Cardiac muscle cell (in vitro differentiated cells and primary cell): ENCODE results near the gene ATAD2B. TPM values are rescaled to one million over a fixed set of nuclear protein-coding genes. Genes with fewer than 3 reads are reported as not detected.

Source experiments
- DNase-seq, 2 donors: peaks; one replicate each; pipeline versions ENCODE4 v3.0.0 to v3.0.0-alpha.2; 2010 to 2017; ENCODE audit warnings: low read depth in 1 of 2, low spot score in 1 of 2
- H3K27ac ChIP-seq: fragments of 200-600 bp; sonication (generic); 2 replicates; pipeline ENCODE4 v1.5.1; 2016
- H3K27me3 ChIP-seq: fragments of 200-600 bp; sonication (generic); 2 replicates; pipeline ENCODE4 v1.6.0; 2016; ENCODE audit warnings: control low read depth
- H3K36me3 ChIP-seq: fragments of 200-600 bp; sonication (generic); 2 replicates; pipeline ENCODE4 v1.5.1; 2016; ENCODE audit warnings: control low read depth
- H3K4me1 ChIP-seq: fragments of 200-600 bp; sonication (generic); 2 replicates; pipeline ENCODE4 v1.8.1; 2017; ENCODE audit warnings: low read depth, mild to moderate bottlenecking, mixed run types
- H3K4me3 ChIP-seq: fragments of 200-600 bp; sonication (generic); 2 replicates; pipeline ENCODE4 v1.5.1; 2016; ENCODE audit warnings: mild to moderate bottlenecking
- H3K9me3 ChIP-seq: fragments of 200-600 bp; sonication (generic); 2 replicates; pipeline ENCODE4 v1.5.1; 2017; ENCODE audit warnings: low read depth, mild to moderate bottlenecking, control low read depth
- polyA plus RNA-seq: library from polyadenylated mRNA; unstranded; fragments of >200 nt; fragmentation: Nextera tagmentation; extraction: Ambion mirVana; gene quantifications from 2 replicates; pipeline ENCODE4 v1.2.1, GENCODE V29; 2016
- total RNA-seq: library from RNA; depleted of rRNA; stranded (reverse); fragments of >200 nt; gene quantifications from 2 replicates; pipeline ENCODE4 v1.2.3, GENCODE V29; 2016
- TF ChIP-seq, protein P1 (sequence below): IDR thresholded peaks from 2 replicates; pipeline ENCODE4 v1.5.1; 2012; ENCODE audit warnings: low read depth, mild to moderate bottlenecking, low read length

The ATAD2B gene
- total and polyA plus RNA-seq, 2 experiments from 2014 or later, result 10.7 to 17.2 TPM

DNA sequence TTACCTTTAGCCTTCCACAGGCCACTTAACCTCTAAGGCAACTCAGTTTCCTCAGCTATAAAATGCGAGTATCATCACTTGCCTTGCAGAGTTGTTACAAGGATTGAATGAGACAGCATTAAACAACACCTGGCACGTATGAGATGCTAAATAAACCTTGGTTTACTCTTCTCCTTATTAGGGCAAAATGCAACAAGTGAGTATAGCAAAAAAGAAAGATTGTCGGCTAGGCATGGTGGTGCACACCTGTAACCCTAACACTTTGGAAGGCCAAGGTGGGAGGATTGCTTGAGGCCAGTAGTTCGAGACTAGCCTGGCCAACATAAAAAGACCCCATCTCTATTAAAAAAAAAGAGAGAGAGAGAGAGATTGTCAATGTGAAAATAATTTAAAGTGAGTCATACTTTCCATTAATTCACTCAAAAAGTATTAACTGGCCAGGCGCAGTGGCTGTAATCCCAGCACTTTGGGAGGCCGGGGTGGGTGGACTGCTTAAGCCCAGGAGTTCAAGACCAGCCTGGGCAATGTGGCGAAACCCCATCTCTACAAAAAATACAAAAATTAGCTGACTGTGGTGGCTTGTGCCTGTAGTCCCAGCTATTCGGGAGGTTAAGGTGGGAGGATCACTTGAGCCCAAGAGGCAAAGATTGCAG lies 8.0 kb downstream of the ATAD2B start:
- TF ChIP-seq, protein P1, sequence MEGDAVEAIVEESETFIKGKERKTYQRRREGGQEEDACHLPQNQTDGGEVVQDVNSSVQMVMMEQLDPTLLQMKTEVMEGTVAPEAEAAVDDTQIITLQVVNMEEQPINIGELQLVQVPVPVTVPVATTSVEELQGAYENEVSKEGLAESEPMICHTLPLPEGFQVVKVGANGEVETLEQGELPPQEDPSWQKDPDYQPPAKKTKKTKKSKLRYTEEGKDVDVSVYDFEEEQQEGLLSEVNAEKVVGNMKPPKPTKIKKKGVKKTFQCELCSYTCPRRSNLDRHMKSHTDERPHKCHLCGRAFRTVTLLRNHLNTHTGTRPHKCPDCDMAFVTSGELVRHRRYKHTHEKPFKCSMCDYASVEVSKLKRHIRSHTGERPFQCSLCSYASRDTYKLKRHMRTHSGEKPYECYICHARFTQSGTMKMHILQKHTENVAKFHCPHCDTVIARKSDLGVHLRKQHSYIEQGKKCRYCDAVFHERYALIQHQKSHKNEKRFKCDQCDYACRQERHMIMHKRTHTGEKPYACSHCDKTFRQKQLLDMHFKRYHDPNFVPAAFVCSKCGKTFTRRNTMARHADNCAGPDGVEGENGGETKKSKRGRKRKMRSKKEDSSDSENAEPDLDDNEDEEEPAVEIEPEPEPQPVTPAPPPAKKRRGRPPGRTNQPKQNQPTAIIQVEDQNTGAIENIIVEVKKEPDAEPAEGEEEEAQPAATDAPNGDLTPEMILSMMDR, result no peak
- no peaks in the 10 kb centered on the region for H3K27me3 ChIP-seq
- H3K36me3 ChIP-seq, result no peaks in the 10 kb centered on the region
- H3K27ac ChIP-seq, result no peak overlapping the region
- DNase-seq, result no peak
- no peaks in the 10 kb centered on the region for H3K9me3 ChIP-seq
- no peak overlapping the region for H3K4me3 ChIP-seq
- peaks cover 8% of the 10 kb centered on the region for H3K4me1 ChIP-seq

DNA sequence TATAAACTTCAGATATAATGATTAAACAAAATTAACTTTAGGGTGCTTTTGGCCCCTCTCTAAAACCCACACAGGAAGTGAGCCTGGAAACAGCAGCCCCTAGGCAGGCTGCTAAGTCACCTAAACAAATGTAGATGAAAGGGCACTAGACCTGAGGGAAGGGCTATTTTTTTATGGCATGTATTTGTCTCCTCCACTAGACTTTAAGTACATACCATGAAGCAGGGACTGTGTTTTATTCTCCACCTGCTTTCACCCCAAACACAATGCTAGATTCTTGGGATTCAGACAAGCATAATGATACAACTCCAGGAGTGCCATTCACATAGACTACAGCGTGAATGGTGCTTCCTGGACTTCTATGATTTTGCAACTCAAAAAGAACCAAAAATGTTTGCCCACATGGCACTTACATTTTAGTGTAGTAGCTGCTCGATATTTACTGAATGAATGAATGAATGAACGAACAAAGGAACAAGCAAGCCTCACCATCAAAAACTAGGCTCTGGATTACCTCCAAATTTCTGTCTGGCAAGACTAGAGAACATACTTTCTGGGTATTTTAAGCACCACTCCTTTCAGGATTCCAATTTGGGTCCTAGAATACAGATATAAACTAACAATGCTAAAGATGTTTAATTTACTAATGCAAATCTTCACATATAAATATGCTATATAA lies 10.1 kb downstream of the ATAD2B start:
- no peaks in the 10 kb centered on the region for H3K36me3 ChIP-seq
- no peak for DNase-seq
- no peaks in the 10 kb centered on the region for H3K9me3 ChIP-seq
- H3K27me3 ChIP-seq, result no peaks in the 10 kb centered on the region
- H3K4me3 ChIP-seq, result no peak overlapping the region
- TF ChIP-seq, protein P1, result no peak
- no peak overlapping the region for H3K27ac ChIP-seq
- H3K4me1 ChIP-seq, result peaks cover 6% of the 10 kb centered on the region

DNA sequence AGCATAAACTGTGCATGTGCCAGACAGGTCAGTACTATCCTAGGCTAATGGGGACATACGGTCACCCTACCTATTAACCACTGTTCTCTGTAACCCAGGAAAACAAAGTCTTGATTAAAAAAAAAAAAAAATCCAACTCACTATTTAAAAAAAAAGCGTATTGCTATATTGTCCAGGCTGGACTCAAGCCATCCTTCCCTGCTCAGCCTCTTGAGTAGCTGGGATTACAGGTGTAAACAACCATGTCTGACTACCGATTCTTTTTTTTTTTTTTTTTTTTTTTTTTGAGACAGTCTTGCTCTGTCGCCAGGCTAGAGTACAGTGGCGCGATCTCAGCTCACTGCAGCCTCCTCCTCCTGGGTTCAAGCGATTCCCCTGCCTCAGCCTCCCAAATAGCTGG lies 11.6 kb downstream of the ATAD2B start:
- Histone ChIP-seq H3K36me3 (no peaks in the 10 kb centered on the region), H3K4me1 (no peaks in the 10 kb centered on the region), H3K4me3 (no peak overlapping the region), H3K27me3 (no peaks in the 10 kb centered on the region), H3K27ac (no peak overlapping the region), H3K9me3 (no peaks in the 10 kb centered on the region)
- no peak for DNase-seq
- TF ChIP-seq, protein P1, result no peak

DNA sequence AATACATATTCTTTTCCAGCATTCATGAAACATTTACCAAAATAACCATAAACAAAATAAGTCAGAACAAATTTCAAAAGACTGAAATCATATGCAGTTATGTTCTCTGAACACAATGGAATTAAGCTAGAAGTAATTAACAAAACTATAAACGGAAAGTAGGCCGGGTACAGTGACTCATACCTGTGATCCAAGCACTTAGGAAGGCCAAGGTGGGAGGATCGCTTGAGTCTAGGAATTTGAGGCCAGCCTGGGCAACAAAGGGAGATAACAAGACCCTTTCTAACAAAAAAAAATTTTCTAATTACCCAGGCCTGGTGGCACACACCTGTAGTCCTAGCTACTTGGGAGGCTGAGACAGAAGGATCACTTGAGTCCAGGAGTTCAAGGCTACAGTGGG lies 14.9 kb downstream of the ATAD2B start:
- Histone ChIP-seq H3K36me3 (no peaks in the 10 kb centered on the region), H3K9me3 (no peaks in the 10 kb centered on the region), H3K27ac (no peak overlapping the region), H3K4me1 (no peaks in the 10 kb centered on the region), H3K4me3 (no peak overlapping the region), H3K27me3 (no peaks in the 10 kb centered on the region)
- TF ChIP-seq, protein P1, result no peak
- DNase-seq, result no peak

DNA sequence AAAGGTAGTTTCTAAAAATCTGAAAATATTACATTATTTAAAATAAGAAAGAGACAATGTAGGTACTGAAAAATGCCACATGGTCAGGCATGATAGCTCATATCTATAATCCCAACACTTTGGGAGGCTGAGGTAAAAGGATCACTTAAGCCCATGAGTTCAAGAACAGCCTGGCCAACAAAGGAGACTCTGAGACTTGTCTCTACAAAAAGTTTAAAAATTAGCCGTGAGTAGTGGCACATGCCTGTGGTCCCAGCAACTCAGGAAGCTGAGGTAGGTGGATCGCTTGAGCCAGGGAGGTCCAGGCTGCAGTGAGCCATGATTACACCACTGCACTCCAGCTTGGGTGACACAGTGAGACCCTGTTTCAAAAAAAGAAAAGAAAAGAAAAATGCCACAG lies 21.8 kb downstream of the ATAD2B start:
- H3K36me3 ChIP-seq, result no peaks in the 10 kb centered on the region
- TF ChIP-seq, protein P1, result no peak
- H3K27ac ChIP-seq, result no peak overlapping the region
- H3K4me1 ChIP-seq, result peaks cover 4% of the 10 kb centered on the region
- H3K9me3 ChIP-seq, result no peaks in the 10 kb centered on the region
- no peaks in the 10 kb centered on the region for H3K27me3 ChIP-seq
- peak in 1 of 2 donors; percentile 12 for DNase-seq
- no peak overlapping the region for H3K4me3 ChIP-seq
